Epithelial cell of proximal tubule (primary cell): ENCODE results near the gene QDPR. TPM values are rescaled to one million over a fixed set of nuclear protein-coding genes. Genes with fewer than 3 reads are reported as not detected.
"Not testable (repeated sequence)": the region's sequence is repeated elsewhere in the genome, so short reads cannot be mapped to it uniquely, and the experiment has no call there.

Experiments
- DNase-seq: peaks from one replicate; pipeline ENCODE4 v3.0.0-alpha.2; 2011; ENCODE audit warnings: low read depth
- H3K4me3 ChIP-seq: 2 replicates; pipeline ENCODE4 v1.5.1; 2011; ENCODE audit warnings: low read depth, mild to moderate bottlenecking, low read length
- total RNA-seq: library from RNA; depleted of rRNA; stranded (reverse); fragments of >200 nt; gene quantifications from 2 replicates; pipeline ENCODE4 v1.2.3, GENCODE V29; 2015
- TF ChIP-seq, protein P1 (sequence below): conservative IDR thresholded peaks from 2 replicates; pipeline ENCODE4 v1.5.1; 2012; ENCODE audit warnings: low read depth, mild to moderate bottlenecking, low read length

The QDPR gene
- total RNA-seq, 1 donor from 2014 or later = 15.7 TPM

DNA sequence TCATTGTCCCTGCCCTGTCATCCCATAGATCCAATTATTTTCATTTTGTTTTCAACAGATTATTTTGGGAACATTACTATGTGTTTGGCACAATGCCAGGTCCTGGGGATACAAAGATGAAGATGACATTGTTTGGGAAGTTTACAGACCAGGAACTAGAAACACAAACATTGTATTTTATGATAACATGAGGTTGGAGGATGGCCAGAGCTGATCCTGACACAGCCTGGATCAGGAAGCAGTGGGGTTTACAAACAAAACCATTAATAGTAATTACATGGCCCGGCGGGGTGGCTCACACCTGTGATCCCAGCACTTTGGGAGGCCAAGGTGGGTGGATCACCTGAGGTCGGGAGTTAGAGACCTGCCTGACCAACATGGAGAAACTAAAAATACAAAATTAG lies 32.9 kb upstream of the QDPR start:
- DNase-seq = no peak
- H3K4me3 ChIP-seq = no peak overlapping the region
- TF ChIP-seq, protein P1, sequence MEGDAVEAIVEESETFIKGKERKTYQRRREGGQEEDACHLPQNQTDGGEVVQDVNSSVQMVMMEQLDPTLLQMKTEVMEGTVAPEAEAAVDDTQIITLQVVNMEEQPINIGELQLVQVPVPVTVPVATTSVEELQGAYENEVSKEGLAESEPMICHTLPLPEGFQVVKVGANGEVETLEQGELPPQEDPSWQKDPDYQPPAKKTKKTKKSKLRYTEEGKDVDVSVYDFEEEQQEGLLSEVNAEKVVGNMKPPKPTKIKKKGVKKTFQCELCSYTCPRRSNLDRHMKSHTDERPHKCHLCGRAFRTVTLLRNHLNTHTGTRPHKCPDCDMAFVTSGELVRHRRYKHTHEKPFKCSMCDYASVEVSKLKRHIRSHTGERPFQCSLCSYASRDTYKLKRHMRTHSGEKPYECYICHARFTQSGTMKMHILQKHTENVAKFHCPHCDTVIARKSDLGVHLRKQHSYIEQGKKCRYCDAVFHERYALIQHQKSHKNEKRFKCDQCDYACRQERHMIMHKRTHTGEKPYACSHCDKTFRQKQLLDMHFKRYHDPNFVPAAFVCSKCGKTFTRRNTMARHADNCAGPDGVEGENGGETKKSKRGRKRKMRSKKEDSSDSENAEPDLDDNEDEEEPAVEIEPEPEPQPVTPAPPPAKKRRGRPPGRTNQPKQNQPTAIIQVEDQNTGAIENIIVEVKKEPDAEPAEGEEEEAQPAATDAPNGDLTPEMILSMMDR = no peak

DNA sequence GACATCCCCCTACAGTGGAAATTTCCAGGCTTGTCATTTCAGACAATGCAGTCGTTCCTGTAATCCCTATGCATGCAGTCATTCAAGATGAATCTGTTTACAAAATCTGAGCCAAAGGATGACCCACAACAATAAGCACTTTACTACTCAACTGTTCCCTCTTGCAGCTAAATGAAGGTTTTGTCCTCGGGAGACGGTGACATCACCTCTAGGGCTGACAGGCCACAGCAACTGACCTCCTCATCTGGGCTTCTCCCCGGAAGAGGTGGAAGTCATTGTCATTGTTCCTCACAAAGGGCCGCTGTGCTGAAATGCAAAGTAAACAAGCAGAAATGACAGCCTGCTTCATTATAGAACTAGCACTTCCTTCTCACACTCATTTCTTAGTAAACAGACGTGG lies 32.3 kb upstream of the QDPR start:
- DNase-seq = no peak
- no peak overlapping the region for H3K4me3 ChIP-seq
- TF ChIP-seq, protein P1 = no peak

DNA sequence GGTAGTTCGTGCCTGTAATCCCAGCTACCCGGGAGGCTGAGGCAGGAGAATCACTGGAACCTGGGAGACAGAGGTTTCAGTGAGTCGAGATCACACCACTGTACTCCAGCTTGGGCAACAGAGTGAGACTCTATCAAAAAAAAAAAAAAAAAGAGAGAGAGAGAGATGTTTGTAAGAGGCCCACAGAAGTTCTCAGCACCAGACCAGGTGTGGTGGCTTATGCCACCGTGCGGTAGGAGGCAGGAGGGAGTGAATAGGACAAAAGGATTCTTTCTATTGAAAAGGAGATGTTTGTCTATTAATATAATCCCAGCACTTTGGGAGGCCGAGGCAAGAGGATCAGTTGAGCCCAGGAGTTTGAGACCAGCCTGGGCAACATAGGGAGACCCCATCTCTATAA lies 25.2 kb upstream of the QDPR start:
- not testable (repeated sequence) for DNase-seq, H3K4me3 ChIP-seq

DNA sequence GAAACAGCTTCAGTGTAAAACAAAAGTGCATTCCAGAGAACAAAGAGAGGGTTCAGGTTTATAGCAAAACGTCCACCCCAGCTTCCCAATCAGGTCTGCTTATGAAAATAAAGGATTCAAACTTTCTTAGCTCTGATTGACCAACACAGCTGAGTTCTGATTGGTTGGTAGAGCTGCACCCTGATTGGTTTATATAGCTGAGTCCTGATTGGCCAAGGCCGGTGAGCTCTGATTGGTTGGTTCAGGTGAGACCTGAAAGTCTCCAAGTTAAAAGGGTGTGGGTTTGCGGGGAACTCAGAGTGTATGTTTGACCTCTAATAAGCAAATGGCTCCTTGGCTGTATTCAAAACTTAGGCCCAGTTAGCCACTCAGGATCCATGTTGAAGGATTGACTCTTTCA lies 24.0 kb upstream of the QDPR start:
- TF ChIP-seq, protein P1 = no peak
- H3K4me3 ChIP-seq = no peak overlapping the region
- DNase-seq = no peak

DNA sequence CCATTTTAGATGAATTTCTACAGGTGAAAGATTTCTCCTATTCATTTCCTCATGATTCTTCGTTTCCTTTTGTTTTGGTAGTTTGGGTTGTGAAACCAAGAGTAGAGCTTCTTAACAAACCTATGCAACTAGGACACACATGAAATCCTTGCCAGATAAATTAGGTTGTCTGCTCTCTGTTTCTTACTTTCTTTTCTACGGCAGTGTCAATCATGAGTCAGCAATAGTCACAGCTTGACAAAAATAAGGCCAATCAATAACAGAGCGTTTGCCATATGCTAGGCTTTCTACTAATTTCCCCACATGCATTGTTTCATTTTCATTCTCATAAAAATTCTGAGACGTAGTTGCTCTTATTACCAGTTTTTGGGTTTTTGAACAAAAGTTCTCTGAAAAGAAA lies 23.4 kb upstream of the QDPR start:
- TF ChIP-seq, protein P1 = no peak
- DNase-seq = no peak
- H3K4me3 ChIP-seq = no peak overlapping the region

DNA sequence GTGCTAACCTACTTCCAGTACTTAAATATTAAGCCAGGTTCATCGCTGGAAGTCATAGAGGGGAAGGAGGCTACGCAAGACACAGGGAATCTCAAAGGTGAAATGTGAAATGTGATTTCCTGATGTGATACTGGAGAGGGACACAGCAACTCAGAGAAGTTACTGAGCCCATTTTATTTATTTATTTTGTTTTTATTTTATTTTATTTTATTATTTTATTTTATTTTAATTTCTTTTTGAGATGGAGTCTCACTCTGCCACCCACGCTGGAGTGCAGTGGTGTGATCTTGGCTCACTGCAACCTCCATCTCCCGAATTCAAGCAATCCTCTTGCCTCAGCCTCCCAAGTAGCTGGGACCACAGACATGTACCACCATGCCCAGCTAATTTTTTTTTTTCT lies 22.8 kb upstream of the QDPR start:
- TF ChIP-seq, protein P1 = no peak
- no peak for DNase-seq
- no peak overlapping the region for H3K4me3 ChIP-seq

DNA sequence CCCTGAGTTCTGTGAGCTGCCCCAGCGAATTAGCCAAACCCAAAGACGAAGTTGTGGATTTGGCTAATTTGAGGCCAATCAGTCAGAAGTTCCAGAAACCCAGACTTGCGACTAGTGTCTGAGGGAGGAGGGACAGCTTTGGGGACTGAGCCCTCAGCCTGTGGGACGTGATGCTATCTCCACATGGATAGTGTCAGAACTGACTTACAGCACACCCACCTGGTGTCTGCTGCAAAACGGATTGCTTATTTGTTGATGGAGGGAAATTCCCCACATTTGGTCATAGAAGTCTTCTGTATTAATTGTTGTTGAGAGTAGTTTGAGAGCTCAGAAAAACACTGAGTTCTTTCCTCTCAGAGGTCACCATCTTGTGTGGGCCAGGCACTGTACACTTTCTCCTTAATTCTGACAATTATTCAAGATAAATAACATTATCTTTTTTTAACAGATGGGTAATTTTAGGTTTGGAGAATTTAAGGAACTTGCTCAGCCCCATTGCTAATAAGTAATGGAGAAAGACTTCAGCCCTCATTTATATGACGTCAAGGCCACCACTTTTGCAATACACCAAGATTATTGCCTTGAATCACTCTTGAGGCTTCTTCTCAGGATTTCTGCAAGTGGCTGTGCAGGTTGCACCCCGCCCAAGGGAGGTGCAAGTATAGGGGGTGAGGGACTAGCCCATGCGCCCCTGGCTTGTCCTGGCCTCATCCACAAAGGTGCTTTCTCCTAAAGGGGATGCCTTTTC lies 19.8 kb upstream of the QDPR start:
- no peak for DNase-seq
- TF ChIP-seq, protein P1 = no peak
- H3K4me3 ChIP-seq = no peak overlapping the region
